Lower leg skin (tissue), 4 donors: ENCODE measurements around the gene PTGES2. TPM values are rescaled to one million over a fixed set of nuclear protein-coding genes. Genes with fewer than 3 reads are reported as not detected.
"Not testable (repeated sequence)": the region's sequence is repeated elsewhere in the genome, so short reads cannot be mapped to it uniquely, and the experiment has no call there.

Experiments used
- DNase-seq, 2 donors: peaks; one replicate each; pipeline ENCODE4 v3.0.0-alpha.2; 2019; ENCODE audit warnings: low spot score in 2 of 2
- H3K4me3 ChIP-seq: fragments of 200-600 bp; sonication (generic); 2 replicates; pipeline ENCODE4 v1.5.1; 2017; ENCODE audit warnings: mild to moderate bottlenecking, low read depth; ENCODE audit not compliant: poor library complexity, severe bottlenecking
- POLR2A ChIP-seq, 2 donors: fragments of 450-650 bp; IDR thresholded peaks; one replicate each; pipeline ENCODE4 v1.6.1; 2016 to 2017; ENCODE audit warnings: antibody characterized with exemption in 2 of 2, mild to moderate bottlenecking in 1 of 2, moderate library complexity in 1 of 2
- WGBS, 2 donors: methylation state at CpG; one replicate each; pipeline ENCODE4 v1.1.5; 2018; 5-methylcytosine and 5-hydroxymethylcytosine counted together
- intact Hi-C: fragments of 100-400 bp; cut with DNase I; formaldehyde crosslinking; loops from one replicate; pipeline ENCODE4 v1.15.0; 2023; ENCODE audit warnings: low total_unique reads
- total RNA-seq, 4 donors: library from RNA; depleted of rRNA; stranded (reverse); fragments of >200 nt; gene quantifications; one replicate each; pipeline ENCODE4 v1.1.0, GENCODE V29; 2016
- TF ChIP-seq, protein P1 (sequence below), 3 donors: fragments of 450-650 bp; IDR thresholded peaks; one replicate each; pipeline ENCODE4 v1.5.1; 2016; ENCODE audit warnings: antibody characterized with exemption in 3 of 3, mild to moderate bottlenecking in 3 of 3, moderate library complexity in 2 of 3

The PTGES2 gene
- total RNA-seq, 4 donors from 2014 or later: 32.6 to 66.5 (median 56.3) TPM

- no peak overlapping the region for H3K4me3 ChIP-seq
- 89 to 95% methylated on average over 7 of the region's 7 CpGs for WGBS, 2 donors
- TF ChIP-seq, protein P1, sequence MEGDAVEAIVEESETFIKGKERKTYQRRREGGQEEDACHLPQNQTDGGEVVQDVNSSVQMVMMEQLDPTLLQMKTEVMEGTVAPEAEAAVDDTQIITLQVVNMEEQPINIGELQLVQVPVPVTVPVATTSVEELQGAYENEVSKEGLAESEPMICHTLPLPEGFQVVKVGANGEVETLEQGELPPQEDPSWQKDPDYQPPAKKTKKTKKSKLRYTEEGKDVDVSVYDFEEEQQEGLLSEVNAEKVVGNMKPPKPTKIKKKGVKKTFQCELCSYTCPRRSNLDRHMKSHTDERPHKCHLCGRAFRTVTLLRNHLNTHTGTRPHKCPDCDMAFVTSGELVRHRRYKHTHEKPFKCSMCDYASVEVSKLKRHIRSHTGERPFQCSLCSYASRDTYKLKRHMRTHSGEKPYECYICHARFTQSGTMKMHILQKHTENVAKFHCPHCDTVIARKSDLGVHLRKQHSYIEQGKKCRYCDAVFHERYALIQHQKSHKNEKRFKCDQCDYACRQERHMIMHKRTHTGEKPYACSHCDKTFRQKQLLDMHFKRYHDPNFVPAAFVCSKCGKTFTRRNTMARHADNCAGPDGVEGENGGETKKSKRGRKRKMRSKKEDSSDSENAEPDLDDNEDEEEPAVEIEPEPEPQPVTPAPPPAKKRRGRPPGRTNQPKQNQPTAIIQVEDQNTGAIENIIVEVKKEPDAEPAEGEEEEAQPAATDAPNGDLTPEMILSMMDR (IDR thresholded peaks at IDR 0.05): no peak
- no peak for TF ChIP-seq POLR2A (IDR thresholded peaks at IDR 0.05)
- DNase-seq: no peak
- intact Hi-C loops: no loop called here
Measured at GRCh38 chr9:128077847-128078503, 49.6 kb downstream of the PTGES2 start.

DNA sequence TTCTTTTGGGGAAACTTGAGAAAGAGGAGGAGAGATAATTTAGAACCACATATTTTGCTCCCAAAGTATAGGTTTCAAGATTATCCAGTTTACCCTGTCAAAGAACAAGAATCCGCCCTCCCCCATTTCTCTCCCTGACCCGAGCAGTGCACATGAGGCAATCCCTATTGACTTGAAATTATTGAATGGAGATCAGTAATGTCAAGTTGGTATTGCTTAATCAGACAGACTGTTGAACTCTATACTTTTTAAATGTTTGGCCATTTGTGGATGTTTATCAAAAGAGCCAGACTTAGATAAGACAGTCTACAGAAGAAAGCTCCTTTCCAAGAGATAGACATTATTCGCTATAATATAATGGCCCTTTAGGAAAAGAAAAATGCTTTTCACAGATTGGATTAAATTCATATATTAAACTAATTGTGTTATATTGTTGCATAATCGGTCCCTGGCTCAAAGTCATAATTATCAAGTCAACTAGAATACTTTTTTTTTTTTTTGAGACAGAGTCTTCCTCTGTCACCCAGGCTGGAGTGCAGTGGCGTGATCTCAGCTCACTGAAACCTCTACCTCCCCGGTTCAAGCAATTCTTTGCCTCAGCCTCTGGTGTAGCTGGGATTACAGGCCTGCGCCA lies 54.2 kb downstream of the PTGES2 start:
- no peak for DNase-seq
- 66 to 71% methylated on average over 7 of the region's 7 CpGs for WGBS, 2 donors
- intact Hi-C loops: no loop called here
- H3K4me3 ChIP-seq: no peak overlapping the region
- TF ChIP-seq, protein P1 (IDR thresholded peaks at IDR 0.05): no peak
- TF ChIP-seq POLR2A (IDR thresholded peaks at IDR 0.05): no peak

- no peak for TF ChIP-seq POLR2A (IDR thresholded peaks at IDR 0.05)
- peak; percentile 91 to 97 for DNase-seq
- WGBS, 2 donors: 16 to 21% methylated on average over 5 of the region's 5 CpGs
- intact Hi-C loops: no loop called here
- no peak overlapping the region for H3K4me3 ChIP-seq
Measured at GRCh38 chr9:128072144-128073021, 55.1 kb downstream of the PTGES2 start.

DNA sequence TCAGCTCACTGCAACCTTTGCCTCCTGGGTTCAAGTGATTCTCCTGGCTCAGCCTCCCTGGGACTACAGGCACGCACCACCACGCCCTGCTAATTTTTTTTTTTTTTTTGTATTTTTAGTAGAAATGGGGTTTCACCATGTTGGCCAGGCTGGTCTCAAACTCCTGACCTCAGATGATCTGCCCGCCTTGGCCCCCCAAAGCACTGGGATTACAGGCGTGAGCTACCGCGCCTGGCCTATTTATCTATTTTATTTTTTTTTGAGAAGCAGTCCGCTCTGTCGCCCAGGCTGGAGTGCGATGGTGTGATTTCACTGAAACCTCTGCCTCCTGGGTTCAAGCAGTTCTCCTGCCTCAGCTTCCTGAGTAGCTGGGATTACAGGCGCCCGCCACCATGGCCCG lies 56.1 kb downstream of the PTGES2 start:
- H3K4me3 ChIP-seq, DNase-seq, intact Hi-C loops: not testable (repeated sequence)
- WGBS, 2 donors: 83 to 85% methylated on average over 12 of the region's 12 CpGs

- intact Hi-C loops: no loop called here
- no peak for TF ChIP-seq POLR2A (IDR thresholded peaks at IDR 0.05)
- TF ChIP-seq, protein P1 (IDR thresholded peaks at IDR 0.05): no peak
- H3K4me3 ChIP-seq: no peak overlapping the region
- DNase-seq: no peak
- WGBS, 2 donors: 57 to 58% methylated on average over 7 of the region's 7 CpGs
Measured at GRCh38 chr9:128070874-128071273, 56.7 kb downstream of the PTGES2 start.

Other genes starting within 250 kb of the PTGES2 start
- 10 to 100 TPM; 50.5 to 72.9 (median 65.6) TPM for gene ST6GALNAC6, start 228.1 kb downstream of the PTGES2 start, total RNA-seq
- gene ST6GALNAC4, start 210.7 kb downstream of the PTGES2 start, total RNA-seq: 10 to 100 TPM in 2 of 4 donors, 1 to 10 TPM in 2; 4.6 to 28.5 (median 16.5) TPM
- gene PIP5KL1, start 197.0 kb downstream of the PTGES2 start, total RNA-seq: 10 to 100 TPM in 1 of 4 donors, 1 to 10 TPM in 3; 4.1 to 11.3 (median 8.4) TPM
- gene DPM2, start 189.9 kb downstream of the PTGES2 start, total RNA-seq: 10 to 100 TPM; 11.9 to 21.1 (median 15.8) TPM
- 10 to 100 TPM; 33.0 to 81.3 (median 48.9) TPM for gene EEIG1, start 146.7 kb downstream of the PTGES2 start, total RNA-seq
- gene NAIF1, start 60.4 kb downstream of the PTGES2 start, total RNA-seq: 10 to 100 TPM in 1 of 4 donors, 1 to 10 TPM in 3; 8.6 to 10.8 (median 9.6) TPM
- gene SLC25A25, start 59.5 kb downstream of the PTGES2 start, total RNA-seq: 10 to 100 TPM; 26.4 to 40.3 (median 32.0) TPM
- gene LCN2, start 21.7 kb upstream of the PTGES2 start, total RNA-seq: 10 to 100 TPM in 2 of 4 donors, 1 to 10 TPM in 2; 3.7 to 33.8 (median 19.1) TPM
- 100 to 1,000 TPM; 288 to 606 (median 392) TPM for gene BBLN, start 32.5 kb upstream of the PTGES2 start, total RNA-seq
- gene CIZ1, start 63.8 kb upstream of the PTGES2 start, total RNA-seq: 100 to 1,000 TPM in 1 of 4 donors, 10 to 100 TPM in 3; 71.6 to 135 (median 83.9) TPM
- gene DNM1, start 75.7 kb upstream of the PTGES2 start, total RNA-seq: 10 to 100 TPM in 1 of 4 donors, 1 to 10 TPM in 3; 6.9 to 11.4 (median 9.0) TPM
- 100 to 1,000 TPM in 3 of 4 donors, 10 to 100 TPM in 1; 81.8 to 123 (median 116) TPM for gene GOLGA2, start 148.3 kb upstream of the PTGES2 start, total RNA-seq
- 10 to 100 TPM; 12.3 to 31.1 (median 24.8) TPM for gene SWI5, start 148.5 kb upstream of the PTGES2 start, total RNA-seq
- gene TRUB2, start 194.7 kb upstream of the PTGES2 start, total RNA-seq: 10 to 100 TPM; 10.8 to 13.9 (median 11.5) TPM
- 100 to 1,000 TPM in 2 of 4 donors, 10 to 100 TPM in 2; 80.4 to 120 (median 99.4) TPM for gene COQ4, start 195.1 kb upstream of the PTGES2 start, total RNA-seq
- 100 to 1,000 TPM in 1 of 4 donors, 10 to 100 TPM in 3; 64.7 to 105 (median 73.3) TPM for gene SLC27A4, start 212.8 kb upstream of the PTGES2 start, total RNA-seq
- gene URM1, start 243.6 kb upstream of the PTGES2 start, total RNA-seq: 10 to 100 TPM; 24.3 to 37.7 (median 31.1) TPM